Esophagus muscularis mucosa (tissue), 3 donors: ENCODE results near the gene CTBS.

Experiments
- POLR2AphosphoS5 ChIP-seq, 2 donors: sonication (generic); formaldehyde crosslinking; IDR thresholded peaks; one replicate each; pipeline ENCODE4 v1.6.1; 2017; ENCODE audit warnings: antibody characterized with exemption in 2 of 2
- TF ChIP-seq, protein P1 (sequence below), 3 experiments: fragments of 200-600 bp in 2 of 3; fragments of 450-650 bp in 1 of 3; sonication (generic) in 2 of 3; IDR thresholded peaks; one replicate each; pipeline ENCODE4 v1.5.1; 2017 to 2019; ENCODE audit warnings: antibody characterized with exemption in 3 of 3, mild to moderate bottlenecking in 2 of 3, moderate library complexity in 1 of 3

DNA sequence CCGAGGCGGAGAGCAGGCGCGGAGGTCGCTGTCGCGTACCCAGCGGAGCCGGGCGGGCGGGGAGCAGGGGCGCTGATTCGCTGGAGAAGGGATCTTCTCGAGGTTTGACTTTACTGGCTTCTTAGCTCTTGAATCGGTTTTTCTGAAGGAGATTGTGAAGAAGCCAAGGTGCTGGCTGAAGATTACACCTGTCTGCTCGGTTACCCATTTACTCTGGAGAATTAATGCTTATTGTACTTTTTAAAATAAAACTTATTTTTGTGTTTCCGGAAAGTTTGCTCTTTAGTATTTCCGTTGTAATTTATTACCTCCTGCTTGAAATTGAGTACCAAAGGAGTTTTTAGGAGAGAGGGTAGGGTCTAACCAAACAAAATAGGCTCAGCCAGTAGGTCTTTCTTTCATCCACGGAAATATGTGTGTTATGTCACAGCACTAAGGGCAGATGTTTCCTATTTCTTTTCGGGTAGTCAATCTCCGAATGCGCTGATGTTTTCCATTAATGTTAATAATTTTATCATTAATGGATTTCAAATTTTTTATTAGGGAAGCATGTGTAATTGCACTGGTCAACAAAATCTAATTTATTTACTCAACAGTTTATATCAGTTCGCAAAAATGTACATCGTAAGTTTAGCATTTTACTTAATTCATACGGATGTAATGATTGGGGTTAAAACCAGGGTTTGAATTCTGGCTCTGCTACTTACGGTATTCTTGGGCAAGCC, 67.3 kb downstream of the CTBS start:
- no peak for TF ChIP-seq POLR2AphosphoS5 (IDR thresholded peaks at IDR 0.05)
- TF ChIP-seq, protein P1, sequence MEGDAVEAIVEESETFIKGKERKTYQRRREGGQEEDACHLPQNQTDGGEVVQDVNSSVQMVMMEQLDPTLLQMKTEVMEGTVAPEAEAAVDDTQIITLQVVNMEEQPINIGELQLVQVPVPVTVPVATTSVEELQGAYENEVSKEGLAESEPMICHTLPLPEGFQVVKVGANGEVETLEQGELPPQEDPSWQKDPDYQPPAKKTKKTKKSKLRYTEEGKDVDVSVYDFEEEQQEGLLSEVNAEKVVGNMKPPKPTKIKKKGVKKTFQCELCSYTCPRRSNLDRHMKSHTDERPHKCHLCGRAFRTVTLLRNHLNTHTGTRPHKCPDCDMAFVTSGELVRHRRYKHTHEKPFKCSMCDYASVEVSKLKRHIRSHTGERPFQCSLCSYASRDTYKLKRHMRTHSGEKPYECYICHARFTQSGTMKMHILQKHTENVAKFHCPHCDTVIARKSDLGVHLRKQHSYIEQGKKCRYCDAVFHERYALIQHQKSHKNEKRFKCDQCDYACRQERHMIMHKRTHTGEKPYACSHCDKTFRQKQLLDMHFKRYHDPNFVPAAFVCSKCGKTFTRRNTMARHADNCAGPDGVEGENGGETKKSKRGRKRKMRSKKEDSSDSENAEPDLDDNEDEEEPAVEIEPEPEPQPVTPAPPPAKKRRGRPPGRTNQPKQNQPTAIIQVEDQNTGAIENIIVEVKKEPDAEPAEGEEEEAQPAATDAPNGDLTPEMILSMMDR (IDR thresholded peaks at IDR 0.05): no peak
